Sigmoid colon (tissue), 4 donors: ENCODE data around the gene SLC16A3.

Experiments used
- EP300 ChIP-seq, 4 donors: sonication (generic); formaldehyde crosslinking; IDR thresholded peaks; one replicate each; pipeline ENCODE4 v1.6.1; 2017; ENCODE audit warnings: antibody characterized with exemption in 4 of 4
- TF ChIP-seq, protein P1 (sequence below), 4 experiments: fragments of 450-650 bp in 3 of 4; fragments of 200-600 bp in 1 of 4; IDR thresholded peaks; one replicate each; pipeline ENCODE4 v1.5.1; 2016 to 2019; ENCODE audit warnings: antibody characterized with exemption in 4 of 4, mild to moderate bottlenecking in 3 of 4, moderate library complexity in 2 of 4

DNA sequence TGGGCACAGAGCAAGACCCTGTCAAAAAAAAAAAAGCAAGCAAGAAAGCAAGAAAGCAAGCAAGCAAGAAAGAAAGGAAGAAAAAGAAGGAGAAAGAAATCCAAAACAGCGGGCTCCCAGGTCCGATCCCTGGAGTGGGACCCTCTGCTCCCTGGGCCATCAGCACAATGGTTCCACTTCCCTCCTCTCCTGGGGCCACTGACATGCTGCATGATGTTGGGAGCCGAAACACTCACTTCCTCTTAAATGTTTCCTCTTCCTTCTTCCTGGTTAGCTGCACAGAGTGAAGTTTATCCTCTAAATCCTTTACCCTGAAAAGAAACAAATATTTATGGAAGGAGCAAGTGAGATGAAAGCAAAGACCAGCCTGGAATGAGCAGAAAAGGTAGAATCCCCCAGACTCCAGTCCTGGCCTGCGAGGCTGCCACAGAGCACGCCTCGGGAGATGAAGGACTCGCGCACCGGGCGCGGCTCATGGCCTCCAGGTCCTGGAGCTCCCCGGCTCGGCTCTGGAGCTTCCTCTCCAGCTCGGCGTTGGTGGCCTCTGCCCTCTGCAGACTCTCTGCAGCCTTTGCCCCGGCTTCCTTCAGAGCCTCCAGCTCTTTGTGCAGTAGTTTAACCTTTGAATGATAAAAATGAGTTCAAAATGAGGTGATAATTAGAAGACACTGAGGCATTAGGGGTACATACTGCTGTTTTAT lies 35.2 kb upstream of the SLC16A3 start:
- TF ChIP-seq, protein P1, sequence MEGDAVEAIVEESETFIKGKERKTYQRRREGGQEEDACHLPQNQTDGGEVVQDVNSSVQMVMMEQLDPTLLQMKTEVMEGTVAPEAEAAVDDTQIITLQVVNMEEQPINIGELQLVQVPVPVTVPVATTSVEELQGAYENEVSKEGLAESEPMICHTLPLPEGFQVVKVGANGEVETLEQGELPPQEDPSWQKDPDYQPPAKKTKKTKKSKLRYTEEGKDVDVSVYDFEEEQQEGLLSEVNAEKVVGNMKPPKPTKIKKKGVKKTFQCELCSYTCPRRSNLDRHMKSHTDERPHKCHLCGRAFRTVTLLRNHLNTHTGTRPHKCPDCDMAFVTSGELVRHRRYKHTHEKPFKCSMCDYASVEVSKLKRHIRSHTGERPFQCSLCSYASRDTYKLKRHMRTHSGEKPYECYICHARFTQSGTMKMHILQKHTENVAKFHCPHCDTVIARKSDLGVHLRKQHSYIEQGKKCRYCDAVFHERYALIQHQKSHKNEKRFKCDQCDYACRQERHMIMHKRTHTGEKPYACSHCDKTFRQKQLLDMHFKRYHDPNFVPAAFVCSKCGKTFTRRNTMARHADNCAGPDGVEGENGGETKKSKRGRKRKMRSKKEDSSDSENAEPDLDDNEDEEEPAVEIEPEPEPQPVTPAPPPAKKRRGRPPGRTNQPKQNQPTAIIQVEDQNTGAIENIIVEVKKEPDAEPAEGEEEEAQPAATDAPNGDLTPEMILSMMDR (IDR thresholded peaks at IDR 0.05), result no peak
- TF ChIP-seq EP300 (IDR thresholded peaks at IDR 0.05), result no peak
